ENCODE data around the gene KRT81. TPM values are rescaled to one million over a fixed set of nuclear protein-coding genes. Genes with fewer than 3 reads are reported as not detected.

KRT81 gene
- not detected for polyA plus RNA-seq (2013, experiment 1 of 2)
- polyA plus RNA-seq (2013, experiment 2 of 2): not detected

- WGBS: 64% methylated on average over 23 of the region's 32 CpGs
These were observed at the start of gene KRT81 for GRCh38 chr12:52291267-52291935. TSS of gene KRT81 (minus strand) at chr12:52291534. CDS start at chr12:52291465, 69 bp downstream.

GRCh38 chr12:52338241-52338960 is 47.1 kb upstream of the KRT81 start:
- no peak overlapping the region for H3K4ac ChIP-seq (ENCODE audit: low read depth in 1 of 2, low read length in 2 of 2)
- H3K14ac ChIP-seq (ENCODE audit: low read length in 2 of 2): no peak overlapping the region
- H2AK5ac ChIP-seq (ENCODE audit: low read length, severe bottlenecking): no peak overlapping the region
- H4K91ac ChIP-seq (ENCODE audit: low read length): no peak overlapping the region
- no peaks in the 10 kb centered on the region for H3K4me1 ChIP-seq (ENCODE audit: control insufficient read depth, insufficient read depth, low read depth, low read length)
- no peak overlapping the region for H3K18ac ChIP-seq (ENCODE audit: low read depth in 1 of 2, low read length in 2 of 2)
- no peak overlapping the region for H2BK12ac ChIP-seq (ENCODE audit: low read length in 2 of 2)
- no peak overlapping the region for H2BK120ac ChIP-seq (ENCODE audit: low read depth, low read length)
- H4K8ac ChIP-seq (ENCODE audit: low read length): no peak overlapping the region
- 77% methylated on average over 10 of the region's 10 CpGs for whole genome bisulfite sequencing
- H3K4me3 ChIP-seq (ENCODE audit: insufficient read depth in 1 of 2, low read depth in 1 of 2, low read length in 2 of 2): no peak overlapping the region
- H3K36me3 ChIP-seq (ENCODE audit: control insufficient read depth in 1 of 2, insufficient read depth in 2 of 2, low read depth in 1 of 2, low read length in 2 of 2): no peaks in the 10 kb centered on the region
- no peak overlapping the region for H2BK5ac ChIP-seq (ENCODE audit: low read depth, low read length, poor library complexity, severe bottlenecking)
- H3K9ac ChIP-seq (ENCODE audit: low read length): no peak overlapping the region
- H2BK15ac ChIP-seq (ENCODE audit: low read depth, poor library complexity, severe bottlenecking): no peak overlapping the region
- H3K27ac ChIP-seq (ENCODE audit: low read length, poor library complexity, severe bottlenecking): no peak overlapping the region
- no peaks in the 10 kb centered on the region for H3K79me1 ChIP-seq (replicated peaks; ENCODE audit: low read length, poor library complexity, severe bottlenecking)
- peaks cover 16% of the 10 kb centered on the region for H3K9me3 ChIP-seq (ENCODE audit: control insufficient read depth, low read length)
- no peak overlapping the region for H3K4me2 ChIP-seq (ENCODE audit: low read length, poor library complexity, severe bottlenecking)
- no peak overlapping the region for H2AFZ ChIP-seq (ENCODE audit: low read depth, low read length)
- H3K27me3 ChIP-seq (ENCODE audit: control insufficient read depth in 1 of 2, insufficient read depth in 1 of 2, low read length in 2 of 2): peaks cover 54 to 62% of the 10 kb centered on the region in 2 experiments
- no peak for DNase-seq
- H3K23ac ChIP-seq (ENCODE audit: low read length in 2 of 2): no peak overlapping the region

More at GRCh38 chr12:52291267-52291935, at the start of gene KRT81:
- Histone ChIP-seq H3K14ac (ENCODE audit: low read length in 2 of 2) (no peak within 1 kb of the TSS), H3K27me3 (ENCODE audit: control insufficient read depth in 1 of 2, insufficient read depth in 1 of 2, low read length in 2 of 2) (peaks cover 24 to 25% of the 10 kb centered on the region in 2 experiments), H4K91ac (ENCODE audit: low read length) (no peak within 1 kb of the TSS), H3K4me1 (ENCODE audit: control insufficient read depth, insufficient read depth, low read depth, low read length) (no peaks in the 10 kb centered on the region), H3K9ac (ENCODE audit: low read length) (no peak within 1 kb of the TSS), H2AK5ac (ENCODE audit: low read length, severe bottlenecking) (no peak within 1 kb of the TSS), H2AFZ (ENCODE audit: low read depth, low read length) (no peak within 1 kb of the TSS), H3K36me3 (ENCODE audit: control insufficient read depth in 1 of 2, insufficient read depth in 2 of 2, low read depth in 1 of 2, low read length in 2 of 2) (no peaks in the 10 kb centered on the region), H3K79me1 (replicated peaks; ENCODE audit: low read length, poor library complexity, severe bottlenecking) (no peaks in the 10 kb centered on the region), H2BK5ac (ENCODE audit: low read depth, low read length, poor library complexity, severe bottlenecking) (no peak within 1 kb of the TSS), H3K18ac (ENCODE audit: low read depth in 1 of 2, low read length in 2 of 2) (no peak within 1 kb of the TSS), H3K4me3 (ENCODE audit: insufficient read depth in 1 of 2, low read depth in 1 of 2, low read length in 2 of 2) (no peak within 1 kb of the TSS), H3K27ac (ENCODE audit: low read length, poor library complexity, severe bottlenecking) (no peak within 1 kb of the TSS), H4K8ac (ENCODE audit: low read length) (no peak within 1 kb of the TSS), H3K23ac (ENCODE audit: low read length in 2 of 2) (no peak within 1 kb of the TSS), H2BK12ac (ENCODE audit: low read length in 2 of 2) (no peak within 1 kb of the TSS), H2BK15ac (ENCODE audit: low read depth, poor library complexity, severe bottlenecking) (no peak within 1 kb of the TSS), H3K4me2 (ENCODE audit: low read length, poor library complexity, severe bottlenecking) (no peak within 1 kb of the TSS), H2BK120ac (ENCODE audit: low read depth, low read length) (no peak within 1 kb of the TSS), H3K9me3 (ENCODE audit: control insufficient read depth, low read length) (no peaks in the 10 kb centered on the region), H3K4ac (ENCODE audit: low read depth in 1 of 2, low read length in 2 of 2) (no peak within 1 kb of the TSS)
- no peak for DNase-seq

- no CpG with 5 or more reads among the region's 1 CpG for WGBS
- no peaks in the 10 kb centered on the region for H3K36me3 ChIP-seq (ENCODE audit: control insufficient read depth in 1 of 2, insufficient read depth in 2 of 2, low read depth in 1 of 2, low read length in 2 of 2)
These were observed 45.7 kb upstream of the KRT81 start for GRCh38 chr12:52337054-52337453.

GRCh38 chr12:52336641-52337040 is 45.3 kb upstream of the KRT81 start:
- no peaks in the 10 kb centered on the region for H3K36me3 ChIP-seq (ENCODE audit: control insufficient read depth in 1 of 2, insufficient read depth in 2 of 2, low read depth in 1 of 2, low read length in 2 of 2)
- H3K4me1 ChIP-seq (ENCODE audit: control insufficient read depth, insufficient read depth, low read depth, low read length): no peaks in the 10 kb centered on the region
- peaks cover 13% of the 10 kb centered on the region for H3K9me3 ChIP-seq (ENCODE audit: control insufficient read depth, low read length)
- no peak overlapping the region for H3K4ac ChIP-seq (ENCODE audit: low read depth in 1 of 2, low read length in 2 of 2)
- H3K79me1 ChIP-seq (replicated peaks; ENCODE audit: low read length, poor library complexity, severe bottlenecking): no peaks in the 10 kb centered on the region
- no peak overlapping the region for H3K9ac ChIP-seq (ENCODE audit: low read length)
- H2BK120ac ChIP-seq (ENCODE audit: low read depth, low read length): no peak overlapping the region
- H3K14ac ChIP-seq (ENCODE audit: low read length in 2 of 2): no peak overlapping the region
- H2BK15ac ChIP-seq (ENCODE audit: low read depth, poor library complexity, severe bottlenecking): no peak overlapping the region
- H2AK5ac ChIP-seq (ENCODE audit: low read length, severe bottlenecking): no peak overlapping the region
- H3K18ac ChIP-seq (ENCODE audit: low read depth in 1 of 2, low read length in 2 of 2): no peak overlapping the region
- H2BK12ac ChIP-seq (ENCODE audit: low read length in 2 of 2): no peak overlapping the region
- DNase-seq: no peak
- no peak overlapping the region for H4K91ac ChIP-seq (ENCODE audit: low read length)
- H3K27ac ChIP-seq (ENCODE audit: low read length, poor library complexity, severe bottlenecking): no peak overlapping the region
- no peak overlapping the region for H3K23ac ChIP-seq (ENCODE audit: low read length in 2 of 2)
- H2BK5ac ChIP-seq (ENCODE audit: low read depth, low read length, poor library complexity, severe bottlenecking): no peak overlapping the region
- H2AFZ ChIP-seq (ENCODE audit: low read depth, low read length): no peak overlapping the region
- no peak overlapping the region for H3K4me2 ChIP-seq (ENCODE audit: low read length, poor library complexity, severe bottlenecking)
- no CpG with 5 or more reads among the region's 2 CpGs for WGBS
- H4K8ac ChIP-seq (ENCODE audit: low read length): no peak overlapping the region
- no peak overlapping the region for H3K4me3 ChIP-seq (ENCODE audit: insufficient read depth in 1 of 2, low read depth in 1 of 2, low read length in 2 of 2)
- H3K27me3 ChIP-seq (ENCODE audit: control insufficient read depth in 1 of 2, insufficient read depth in 1 of 2, low read length in 2 of 2): peaks cover 50 to 61% of the 10 kb centered on the region in 2 experiments

More at GRCh38 chr12:52337054-52337453, 45.7 kb upstream of the KRT81 start:
- Histone ChIP-seq H2BK5ac (ENCODE audit: low read depth, low read length, poor library complexity, severe bottlenecking) (no peak overlapping the region), H4K91ac (ENCODE audit: low read length) (no peak overlapping the region), H2BK120ac (ENCODE audit: low read depth, low read length) (no peak overlapping the region), H3K79me1 (replicated peaks; ENCODE audit: low read length, poor library complexity, severe bottlenecking) (no peaks in the 10 kb centered on the region), H3K4me1 (ENCODE audit: control insufficient read depth, insufficient read depth, low read depth, low read length) (no peaks in the 10 kb centered on the region), H3K9me3 (ENCODE audit: control insufficient read depth, low read length) (peaks cover 13% of the 10 kb centered on the region), H4K8ac (ENCODE audit: low read length) (no peak overlapping the region), H3K4ac (ENCODE audit: low read depth in 1 of 2, low read length in 2 of 2) (no peak overlapping the region), H3K27me3 (ENCODE audit: control insufficient read depth in 1 of 2, insufficient read depth in 1 of 2, low read length in 2 of 2) (peaks cover 50 to 61% of the 10 kb centered on the region in 2 experiments), H3K18ac (ENCODE audit: low read depth in 1 of 2, low read length in 2 of 2) (no peak overlapping the region), H3K9ac (ENCODE audit: low read length) (no peak overlapping the region), H3K27ac (ENCODE audit: low read length, poor library complexity, severe bottlenecking) (no peak overlapping the region), H2AFZ (ENCODE audit: low read depth, low read length) (no peak overlapping the region), H3K23ac (ENCODE audit: low read length in 2 of 2) (no peak overlapping the region), H2BK15ac (ENCODE audit: low read depth, poor library complexity, severe bottlenecking) (no peak overlapping the region), H2AK5ac (ENCODE audit: low read length, severe bottlenecking) (no peak overlapping the region), H2BK12ac (ENCODE audit: low read length in 2 of 2) (no peak overlapping the region), H3K14ac (ENCODE audit: low read length in 2 of 2) (no peak overlapping the region), H3K4me3 (ENCODE audit: insufficient read depth in 1 of 2, low read depth in 1 of 2, low read length in 2 of 2) (no peak overlapping the region), H3K4me2 (ENCODE audit: low read length, poor library complexity, severe bottlenecking) (no peak overlapping the region)
- DNase-seq: no peak
